Stimulated activated CD4-positive, alpha-beta T cell treated with anti-CD3 and anti-CD28 coated beads, TNF-alpha, amount 100 ng/mL, for 24 hours (primary cell): Measurements from ENCODE around the gene ATP10A.
"Not testable (repeated sequence)": the region's sequence is repeated elsewhere in the genome, so short reads cannot be mapped to it uniquely, and the experiment has no call there.

Experiments
- DNase-seq, 3 experiments: peaks; one replicate each; pipeline ENCODE4 v3.0.0-alpha.2; 2020; ENCODE audit warnings: low read depth in 3 of 3

The ATP10A gene

GRCh38 chr15:25856059-25856458 is 7.1 kb downstream of the ATP10A start:
- DNase-seq, result not testable (repeated sequence)

GRCh38 chr15:25852661-25853524 is 10.2 kb downstream of the ATP10A start:
- DNase-seq, result no peak

- no peak for DNase-seq
These were observed 11.1 kb downstream of the ATP10A start for GRCh38 chr15:25852027-25852426.

- peak in 2 of 3 experiments; percentile 58 to 73 for DNase-seq
These were observed 12.7 kb downstream of the ATP10A start for GRCh38 chr15:25850154-25851111.

GRCh38 chr15:25849157-25849921 is 13.8 kb downstream of the ATP10A start:
- DNase-seq, result no peak

- no peak for DNase-seq
These were observed 14.4 kb downstream of the ATP10A start for GRCh38 chr15:25848784-25849156.

- DNase-seq, result no peak
These were observed 14.8 kb downstream of the ATP10A start for GRCh38 chr15:25848325-25848724.

- DNase-seq, result no peak
These were observed 16.1 kb downstream of the ATP10A start for GRCh38 chr15:25847051-25847450.

- DNase-seq, result peak in 2 of 3 experiments; percentile 46 to 62
These were observed 16.8 kb downstream of the ATP10A start for GRCh38 chr15:25846377-25846776.

- no peak for DNase-seq
These were observed 18.0 kb downstream of the ATP10A start for GRCh38 chr15:25844981-25845680.

GRCh38 chr15:25844542-25844941 is 18.6 kb downstream of the ATP10A start:
- DNase-seq, result no peak

GRCh38 chr15:25844076-25844475 is 19.1 kb downstream of the ATP10A start:
- DNase-seq, result no peak

GRCh38 chr15:25839638-25840156 is 23.4 kb downstream of the ATP10A start:
- no peak for DNase-seq

GRCh38 chr15:25838871-25839195 is 24.3 kb downstream of the ATP10A start:
- no peak for DNase-seq

GRCh38 chr15:25838191-25838870 is 24.8 kb downstream of the ATP10A start:
- DNase-seq, result no peak

GRCh38 chr15:25832158-25832557 is 31.0 kb downstream of the ATP10A start:
- no peak for DNase-seq

- DNase-seq, result no peak
These were observed 32.2 kb downstream of the ATP10A start for GRCh38 chr15:25830844-25831451.

- no peak for DNase-seq
These were observed 34.1 kb downstream of the ATP10A start for GRCh38 chr15:25829073-25829472.

- DNase-seq, result no peak
These were observed 37.9 kb downstream of the ATP10A start for GRCh38 chr15:25825207-25825606.

- no peak for DNase-seq
These were observed 38.5 kb downstream of the ATP10A start for GRCh38 chr15:25824618-25825017.
